ENCODE data around the gene LCK.
"Not testable (repeated sequence)": the region's sequence is repeated elsewhere in the genome, so short reads cannot be mapped to it uniquely, and the experiment has no call there.

LCK gene

GRCh38 chr1:32239790-32240139 lies 11.3 kb upstream of the LCK start:
- DNase-seq (ENCODE audit: low read depth, low spot score), result no peak

GRCh38 chr1:32240140-32240951 lies 10.7 kb upstream of the LCK start:
- DNase-seq (ENCODE audit: low read depth, low spot score), result no peak

GRCh38 chr1:32241001-32241763 lies 9.9 kb upstream of the LCK start:
- no peak for DNase-seq (ENCODE audit: low read depth, low spot score)

- DNase-seq (ENCODE audit: low read depth, low spot score), result no peak
Observed at GRCh38 chr1:32242341-32242851, 8.7 kb upstream of the LCK start.

- DNase-seq (ENCODE audit: low read depth, low spot score), result no peak
Observed at GRCh38 chr1:32246888-32247273, 4.2 kb upstream of the LCK start, which contains the start of gene FAM167B. Gene FAM167B, plus strand, starts transcription at chr1:32247222. Its CDS starts 200 bp downstream, at chr1:32247422.

- no peak for DNase-seq (ENCODE audit: low read depth, low spot score)
Observed at GRCh38 chr1:32247452-32247851, 3.6 kb upstream of the LCK start.

GRCh38 chr1:32247983-32248889 lies 2.8 kb upstream of the LCK start:
- DNase-seq (ENCODE audit: low read depth, low spot score), result no peak

GRCh38 chr1:32249831-32250525 lies 1.1 kb upstream of the LCK start:
- no peak for DNase-seq (ENCODE audit: low read depth, low spot score)

GRCh38 chr1:32255072-32256071 lies 4.3 kb downstream of the LCK start:
- DNase-seq (ENCODE audit: low read depth, low spot score), result no peak

- no peak for DNase-seq (ENCODE audit: low read depth, low spot score)
Observed at GRCh38 chr1:32256473-32257226, 5.6 kb downstream of the LCK start.

GRCh38 chr1:32257227-32257508 lies 6.1 kb downstream of the LCK start:
- no peak for DNase-seq (ENCODE audit: low read depth, low spot score)

GRCh38 chr1:32263236-32263593 lies 12.2 kb downstream of the LCK start:
- DNase-seq (ENCODE audit: low read depth, low spot score), result not testable (repeated sequence)

GRCh38 chr1:32263744-32264143 lies 12.7 kb downstream of the LCK start:
- no peak for DNase-seq (ENCODE audit: low read depth, low spot score)

- DNase-seq (ENCODE audit: low read depth, low spot score), result no peak
Observed at GRCh38 chr1:32265846-32266245, 14.8 kb downstream of the LCK start.

GRCh38 chr1:32266921-32267591 lies 16.0 kb downstream of the LCK start:
- DNase-seq (ENCODE audit: low read depth, low spot score), result no peak

GRCh38 chr1:32269744-32270143 lies 18.7 kb downstream of the LCK start:
- no peak for DNase-seq (ENCODE audit: low read depth, low spot score)

- no peak for DNase-seq (ENCODE audit: low read depth, low spot score)
Observed at GRCh38 chr1:32272557-32273390, 21.7 kb downstream of the LCK start.
